Small intestine (tissue), 16 donors: ENCODE measurements around the gene ARAP2. TPM values are rescaled to one million over a fixed set of nuclear protein-coding genes. Genes with fewer than 3 reads are reported as not detected.

Experiments used
- DNase-seq, 2 donors: peaks; one replicate each; pipeline versions ENCODE4 v3.0.0 to v3.0.0-alpha.2; 2013
- FAIRE-seq: peaks from 2 replicates; lab custom pipeline; 2012; peaks lifted over from hg19 to GRCh38; lab: Jason Lieb, UNC
- H3K27ac ChIP-seq, 3 donors: one replicate each; pipeline ENCODE4 v1.5.1; 2013; ENCODE audit warnings: low read length in 2 of 3, mild to moderate bottlenecking in 2 of 3, control low read depth in 1 of 3, inconsistent platforms in 1 of 3, low read depth in 1 of 3, moderate library complexity in 1 of 3
- H3K27me3 ChIP-seq, 3 donors: one replicate each; pipeline ENCODE4 v1.6.1; 2013; ENCODE audit warnings: low read length in 3 of 3, inconsistent platforms in 1 of 3; ENCODE audit not compliant: control insufficient read depth in 3 of 3, insufficient read depth in 3 of 3
- H3K36me3 ChIP-seq, 3 donors: one replicate each; pipeline ENCODE4 v1.6.1; 2013; ENCODE audit warnings: low read length in 3 of 3, inconsistent platforms in 1 of 3, low read depth in 1 of 3, mild to moderate bottlenecking in 1 of 3, moderate library complexity in 1 of 3; ENCODE audit not compliant: control insufficient read depth in 3 of 3, insufficient read depth in 2 of 3
- H3K4me1 ChIP-seq, 3 donors: one replicate each; pipeline ENCODE4 v1.6.1; 2013; ENCODE audit warnings: low read length in 2 of 3, inconsistent platforms in 1 of 3, low read depth in 1 of 3, mild to moderate bottlenecking in 1 of 3, moderate library complexity in 1 of 3; ENCODE audit not compliant: control insufficient read depth in 3 of 3, insufficient read depth in 2 of 3
- H3K4me3 ChIP-seq, 3 donors: one replicate each; pipeline ENCODE4 v1.5.1; 2013; ENCODE audit warnings: low read length in 3 of 3, control low read depth in 1 of 3, inconsistent platforms in 1 of 3, low read depth in 1 of 3, mild to moderate bottlenecking in 1 of 3, moderate library complexity in 1 of 3
- H3K9me3 ChIP-seq, 2 donors: one replicate each; pipeline ENCODE4 v1.6.1; 2013; ENCODE audit warnings: low read depth in 1 of 2, low read length in 1 of 2; ENCODE audit not compliant: control insufficient read depth in 2 of 2, insufficient read depth in 1 of 2
- WGBS, 3 donors: extraction: QIAGEN DNeasy Blood & Tissue Kit; methylation state at CpG; one replicate each; pipeline ENCODE4 v1.1.7; 2013; 5-methylcytosine and 5-hydroxymethylcytosine counted together
- long read RNA-seq, 10 donors: transcript quantifications; one replicate each; lab custom pipeline, GENCODE V29; 2026
- polyA plus RNA-seq, 4 donors: library from polyadenylated mRNA; stranded (reverse) in 3 of 4; unstranded in 1 of 4; fragments of 200-250 nt in 3 of 4; fragments of 120-200 nt in 1 of 4; gene quantifications; one replicate each; pipeline versions ENCODE4 v1.2.1 to v1.2.3, GENCODE V29; 2013
- donor health status: healthy with polysubstance abuse.
- donor health status: control.
- donor health status: control.
- donor health status: Bipolar disorder and iron deficiency.
- donor health status: healthy.

Gene ARAP2
- 10 to 100 TPM in 3 of 4 donors, 1 to 10 TPM in 1; 3.2 to 14.1 (median 12.6) TPM for polyA plus RNA-seq
- long read RNA-seq, donor 1 = 0 reads
- long read RNA-seq, donor 2 = 0 reads
- long read RNA-seq, donor 3 = 0 reads
- long read RNA-seq, donor 4 = 0 reads
- long read RNA-seq, donor 5 = 0 reads
- long read RNA-seq, donor 6 = 0 reads
- long read RNA-seq, donor 7 = 0 reads
- long read RNA-seq, donor 8 = 0 reads
- long read RNA-seq, donor 9 = 0 reads
- long read RNA-seq, donor 10 = 0 reads

GRCh38 chr4:36244257-36245082, at the start of gene ARAP2:
Gene ARAP2, minus strand, starts transcription at chr4:36244514. Its CDS starts 15,028 bp downstream, at chr4:36229486.
- no peaks in the 10 kb centered on the region for H3K27me3 ChIP-seq

GRCh38 chr4:36292556-36293188, 48.4 kb upstream of the ARAP2 start:
- H3K27ac ChIP-seq = no peak overlapping the region
- no peak for DNase-seq
- H3K4me3 ChIP-seq = no peak overlapping the region
- no peaks in the 10 kb centered on the region for H3K9me3 ChIP-seq
- 80 to 82% (median 81%) methylated on average over 7 of the region's 7 CpGs for WGBS, 3 donors
- peaks cover 0 to 3% (median 2%) of the 10 kb centered on the region in 3 donors for H3K4me1 ChIP-seq
- H3K36me3 ChIP-seq = no peaks in the 10 kb centered on the region
- H3K27me3 ChIP-seq = no peaks in the 10 kb centered on the region
- FAIRE-seq = no peak

More at GRCh38 chr4:36244257-36245082, at the start of gene ARAP2:
- whole genome bisulfite sequencing, 3 donors = 2% methylated on average over 49 to 81 of the region's 81 CpGs
- Histone ChIP-seq H3K27ac (peak within 1 kb of the TSS; percentile 91 to 98 (median 93)), H3K36me3 (no peaks in the 10 kb centered on the region), H3K9me3 (no peaks in the 10 kb centered on the region), H3K4me3 (peak within 1 kb of the TSS; percentile 81 to 90 (median 89)), H3K4me1 (peaks cover 0 to 4% (median 0%) of the 10 kb centered on the region in 3 donors)
- DNase-seq (peak; percentile 69 to 85), FAIRE-seq (no peak)

GRCh38 chr4:36290641-36291040, 46.3 kb upstream of the ARAP2 start:
- Histone ChIP-seq H3K4me1 (peaks cover 0 to 3% (median 2%) of the 10 kb centered on the region in 3 donors), H3K4me3 (no peak overlapping the region), H3K27ac (no peak overlapping the region), H3K36me3 (no peaks in the 10 kb centered on the region), H3K9me3 (no peaks in the 10 kb centered on the region), H3K27me3 (no peaks in the 10 kb centered on the region)
- FAIRE-seq = peak; percentile 65
- WGBS, 3 donors = 16 to 55% (median 41%) methylated on average over 2 of the region's 2 CpGs
- DNase-seq = peak; percentile 67 to 86

GRCh38 chr4:36288731-36289426, 44.6 kb upstream of the ARAP2 start:
- no peaks in the 10 kb centered on the region for H3K27me3 ChIP-seq
- FAIRE-seq (peak; percentile 23), DNase-seq (no peak)

GRCh38 chr4:36286481-36286871, 42.2 kb upstream of the ARAP2 start:
- Histone ChIP-seq H3K36me3 (no peaks in the 10 kb centered on the region), H3K9me3 (no peaks in the 10 kb centered on the region), H3K4me1 (peaks cover 0 to 3% (median 2%) of the 10 kb centered on the region in 3 donors), H3K27me3 (no peaks in the 10 kb centered on the region), H3K27ac (peak overlapping the region in 2 of 3 donors; percentile 41 to 57), H3K4me3 (no peak overlapping the region)
- DNase-seq (no peak), FAIRE-seq (no peak)
- 75 to 86% (median 78%) methylated on average over 4 of the region's 4 CpGs for WGBS, 3 donors

More at GRCh38 chr4:36288731-36289426, 44.6 kb upstream of the ARAP2 start:
- H3K4me3 ChIP-seq = no peak overlapping the region
- H3K4me1 ChIP-seq = peaks cover 0 to 3% (median 2%) of the 10 kb centered on the region in 3 donors
- no peaks in the 10 kb centered on the region for H3K36me3 ChIP-seq
- no peaks in the 10 kb centered on the region for H3K9me3 ChIP-seq
- 58 to 75% (median 73%) methylated on average over 2 of the region's 2 CpGs for WGBS, 3 donors
- H3K27ac ChIP-seq = no peak overlapping the region

- peak; percentile 15 for FAIRE-seq
- H3K27ac ChIP-seq = peak overlapping the region in 2 of 3 donors; percentile 65 to 84
Observed at GRCh38 chr4:36285784-36286480, 41.6 kb upstream of the ARAP2 start.

GRCh38 chr4:36283912-36284465, 39.7 kb upstream of the ARAP2 start:
- Histone ChIP-seq H3K4me1 (no peaks in the 10 kb centered on the region), H3K9me3 (no peaks in the 10 kb centered on the region), H3K27ac (no peak overlapping the region), H3K36me3 (no peaks in the 10 kb centered on the region), H3K27me3 (no peaks in the 10 kb centered on the region), H3K4me3 (no peak overlapping the region)
- FAIRE-seq (no peak), DNase-seq (no peak)
- 77 to 92% (median 81%) methylated on average over 2 of the region's 2 CpGs for WGBS, 3 donors

More at GRCh38 chr4:36285784-36286480, 41.6 kb upstream of the ARAP2 start:
- 35 to 58% (median 37%) methylated on average over 6 of the region's 6 CpGs for WGBS, 3 donors
- Histone ChIP-seq H3K4me3 (no peak overlapping the region), H3K9me3 (no peaks in the 10 kb centered on the region), H3K27me3 (no peaks in the 10 kb centered on the region), H3K36me3 (no peaks in the 10 kb centered on the region), H3K4me1 (peaks cover 0 to 3% (median 2%) of the 10 kb centered on the region in 3 donors)
- peak; percentile 7 to 84 for DNase-seq
